Measurements from ENCODE around the gene MKNK1.

DNA sequence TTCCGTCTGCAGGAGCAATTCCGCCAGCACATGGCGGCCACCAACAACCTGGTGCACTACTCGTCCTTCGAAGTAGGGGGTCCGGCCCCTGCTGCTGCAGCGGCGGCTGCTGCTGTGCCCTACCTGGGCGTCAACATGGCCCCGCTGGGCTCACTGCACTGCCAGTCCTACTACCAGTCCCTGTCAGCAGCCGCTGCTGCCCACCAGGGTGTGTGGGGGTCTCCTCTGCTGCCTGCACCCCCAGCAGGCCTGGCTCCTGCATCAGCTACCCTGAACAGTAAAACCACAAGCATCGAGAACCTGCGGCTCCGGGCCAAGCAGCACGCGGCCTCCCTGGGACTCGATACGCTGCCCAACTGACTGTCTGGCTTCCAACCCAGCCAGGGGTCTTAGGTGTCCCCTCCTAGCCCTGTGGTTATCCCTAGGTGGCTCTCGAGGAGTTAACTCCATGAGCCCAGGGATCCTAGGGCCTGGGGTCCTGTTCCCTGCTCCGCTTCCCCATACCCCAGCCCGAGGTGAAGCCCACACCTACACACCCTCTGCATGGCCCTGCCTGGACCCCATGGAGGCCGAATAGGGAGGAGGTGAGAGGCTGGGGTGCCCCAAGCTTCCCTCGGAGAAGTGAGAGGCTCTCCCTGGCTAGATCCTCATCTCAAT, 91.8 kb downstream of the MKNK1 start:
- no peak for TF ChIP-seq EP300 (IDR thresholded peaks at IDR 0.05)
- TF ChIP-seq, protein P1, sequence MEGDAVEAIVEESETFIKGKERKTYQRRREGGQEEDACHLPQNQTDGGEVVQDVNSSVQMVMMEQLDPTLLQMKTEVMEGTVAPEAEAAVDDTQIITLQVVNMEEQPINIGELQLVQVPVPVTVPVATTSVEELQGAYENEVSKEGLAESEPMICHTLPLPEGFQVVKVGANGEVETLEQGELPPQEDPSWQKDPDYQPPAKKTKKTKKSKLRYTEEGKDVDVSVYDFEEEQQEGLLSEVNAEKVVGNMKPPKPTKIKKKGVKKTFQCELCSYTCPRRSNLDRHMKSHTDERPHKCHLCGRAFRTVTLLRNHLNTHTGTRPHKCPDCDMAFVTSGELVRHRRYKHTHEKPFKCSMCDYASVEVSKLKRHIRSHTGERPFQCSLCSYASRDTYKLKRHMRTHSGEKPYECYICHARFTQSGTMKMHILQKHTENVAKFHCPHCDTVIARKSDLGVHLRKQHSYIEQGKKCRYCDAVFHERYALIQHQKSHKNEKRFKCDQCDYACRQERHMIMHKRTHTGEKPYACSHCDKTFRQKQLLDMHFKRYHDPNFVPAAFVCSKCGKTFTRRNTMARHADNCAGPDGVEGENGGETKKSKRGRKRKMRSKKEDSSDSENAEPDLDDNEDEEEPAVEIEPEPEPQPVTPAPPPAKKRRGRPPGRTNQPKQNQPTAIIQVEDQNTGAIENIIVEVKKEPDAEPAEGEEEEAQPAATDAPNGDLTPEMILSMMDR (IDR thresholded peaks at IDR 0.05) = no peak
- TF ChIP-seq POLR2A (IDR thresholded peaks at IDR 0.05) = no peak
- TF ChIP-seq POLR2AphosphoS5 (IDR thresholded peaks at IDR 0.05) = no peak

Data from stomach (tissue), 4 donors.